Mesodermal cell (in vitro differentiated cells): ENCODE results near the gene MEGF8.
A peak's percentile ranks its signal among the peaks of the same experiment; 100 is the strongest.

Experiments used
- H3K27ac ChIP-seq: 2 replicates; pipeline ENCODE4 v1.7.0; 2013; ENCODE audit warnings: mild to moderate bottlenecking, low read depth, low read length, moderate library complexity; ENCODE audit not compliant: severe bottlenecking
- H3K36me3 ChIP-seq: 2 replicates; pipeline ENCODE4 v1.7.1; 2013; ENCODE audit warnings: mild to moderate bottlenecking, low read length, moderate library complexity; ENCODE audit not compliant: control insufficient read depth, insufficient read depth
- H3K4me1 ChIP-seq: one replicate; pipeline ENCODE4 v1.7.1; 2013; ENCODE audit warnings: mild to moderate bottlenecking, low read length; ENCODE audit not compliant: insufficient read depth, control insufficient read depth, poor library complexity, severe bottlenecking
- H3K4me3 ChIP-seq: 2 replicates; pipeline ENCODE4 v1.7.0; 2013; ENCODE audit warnings: low read length, control low read depth, mild to moderate bottlenecking; ENCODE audit not compliant: insufficient read depth, poor library complexity, severe bottlenecking; ENCODE audit errors: extremely low read depth
- H3K9me3 ChIP-seq: 2 replicates; pipeline ENCODE4 v1.7.1; 2013; ENCODE audit warnings: mild to moderate bottlenecking, low read length, moderate library complexity; ENCODE audit not compliant: control insufficient read depth
- WGBS, 2 experiments: methylation state at CpG; one replicate each; pipeline ENCODE4 v1.1.5; 2013; ENCODE audit warnings: missing lambda C conversion rate in 2 of 2; ENCODE audit not compliant: insufficient coverage in 2 of 2; 5-methylcytosine and 5-hydroxymethylcytosine counted together

MEGF8 gene

DNA sequence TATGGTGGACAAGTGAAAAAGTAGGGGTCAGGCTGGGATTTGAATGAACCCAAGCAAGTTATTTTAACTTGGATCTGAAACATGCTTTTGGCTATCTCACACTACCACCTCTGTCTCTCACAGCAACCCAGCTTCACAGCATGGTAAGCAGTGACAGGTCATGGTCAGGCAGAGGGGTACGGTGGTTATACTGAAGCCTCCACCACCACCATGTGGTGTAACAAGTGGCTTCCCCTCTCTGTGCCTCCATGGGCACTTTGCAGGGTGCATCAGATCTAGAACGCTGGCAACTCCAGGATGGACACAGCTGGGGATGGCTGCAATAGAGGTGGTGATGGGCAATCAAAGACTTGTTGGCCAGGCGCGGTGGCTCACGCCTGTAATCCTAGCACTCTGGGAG lies 13.1 kb upstream of the MEGF8 start:
- no peaks in the 10 kb centered on the region for H3K4me1 ChIP-seq
- WGBS, 2 experiments: 98 to 100% methylated on average over 5 of the region's 5 CpGs

DNA sequence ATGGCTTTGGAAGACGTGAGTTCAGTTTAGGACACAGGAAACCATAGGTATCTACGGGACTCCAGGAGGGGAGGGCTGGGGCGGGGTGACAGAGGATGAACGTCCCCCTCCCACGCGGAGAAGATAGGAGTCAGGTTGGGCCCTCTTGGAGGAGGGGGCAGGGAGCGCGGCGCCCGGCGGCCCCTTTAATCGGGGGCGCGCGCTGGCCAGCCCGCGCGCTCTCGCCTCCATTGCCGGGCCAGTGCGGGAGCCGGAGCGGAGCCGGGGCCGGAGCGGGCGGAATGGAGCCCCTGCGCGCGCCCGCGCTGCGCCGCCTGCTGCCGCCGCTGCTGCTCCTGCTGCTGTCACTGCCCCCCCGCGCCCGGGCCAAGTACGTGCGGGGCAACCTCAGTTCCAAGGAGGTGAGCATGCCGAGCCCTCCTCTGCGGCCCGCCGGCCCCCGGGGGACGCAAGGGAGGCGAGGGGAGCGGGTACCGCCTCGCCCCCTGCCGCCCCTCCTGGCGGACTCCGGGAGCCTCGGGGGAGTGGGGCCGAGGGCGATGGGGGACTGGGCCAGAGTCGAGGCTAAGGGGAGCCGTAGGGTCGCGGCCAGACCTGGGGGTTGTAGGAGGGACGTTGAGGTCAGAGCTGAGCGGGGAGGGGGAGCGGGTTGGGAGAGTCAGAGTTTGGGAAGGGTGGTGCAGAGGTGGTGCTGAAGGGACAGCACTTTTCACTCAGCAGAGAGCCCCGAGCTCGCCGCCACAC lies 12.2 kb upstream of the MEGF8 start, which contains the start of gene TMEM145:
Gene TMEM145 (plus strand): TSS at position 214 of the 744 bp plus-strand sequence. CDS start 68 bp downstream, at position 282.
- 2% methylated on average over 51 to 63 of the region's 67 CpGs for WGBS, 2 experiments
- H3K9me3 ChIP-seq: no peaks in the 10 kb centered on the region
- H3K4me3 ChIP-seq: peak within 1 kb of the TSS; percentile 47
- no peak within 1 kb of the TSS for H3K27ac ChIP-seq
- no peaks in the 10 kb centered on the region for H3K36me3 ChIP-seq
- no peaks in the 10 kb centered on the region for H3K4me1 ChIP-seq

More for the DNA sequence above, 13.1 kb upstream of the MEGF8 start:
- no peak overlapping the region for H3K27ac ChIP-seq
- H3K9me3 ChIP-seq: no peaks in the 10 kb centered on the region
- H3K4me3 ChIP-seq: no peak overlapping the region
- no peaks in the 10 kb centered on the region for H3K36me3 ChIP-seq

DNA sequence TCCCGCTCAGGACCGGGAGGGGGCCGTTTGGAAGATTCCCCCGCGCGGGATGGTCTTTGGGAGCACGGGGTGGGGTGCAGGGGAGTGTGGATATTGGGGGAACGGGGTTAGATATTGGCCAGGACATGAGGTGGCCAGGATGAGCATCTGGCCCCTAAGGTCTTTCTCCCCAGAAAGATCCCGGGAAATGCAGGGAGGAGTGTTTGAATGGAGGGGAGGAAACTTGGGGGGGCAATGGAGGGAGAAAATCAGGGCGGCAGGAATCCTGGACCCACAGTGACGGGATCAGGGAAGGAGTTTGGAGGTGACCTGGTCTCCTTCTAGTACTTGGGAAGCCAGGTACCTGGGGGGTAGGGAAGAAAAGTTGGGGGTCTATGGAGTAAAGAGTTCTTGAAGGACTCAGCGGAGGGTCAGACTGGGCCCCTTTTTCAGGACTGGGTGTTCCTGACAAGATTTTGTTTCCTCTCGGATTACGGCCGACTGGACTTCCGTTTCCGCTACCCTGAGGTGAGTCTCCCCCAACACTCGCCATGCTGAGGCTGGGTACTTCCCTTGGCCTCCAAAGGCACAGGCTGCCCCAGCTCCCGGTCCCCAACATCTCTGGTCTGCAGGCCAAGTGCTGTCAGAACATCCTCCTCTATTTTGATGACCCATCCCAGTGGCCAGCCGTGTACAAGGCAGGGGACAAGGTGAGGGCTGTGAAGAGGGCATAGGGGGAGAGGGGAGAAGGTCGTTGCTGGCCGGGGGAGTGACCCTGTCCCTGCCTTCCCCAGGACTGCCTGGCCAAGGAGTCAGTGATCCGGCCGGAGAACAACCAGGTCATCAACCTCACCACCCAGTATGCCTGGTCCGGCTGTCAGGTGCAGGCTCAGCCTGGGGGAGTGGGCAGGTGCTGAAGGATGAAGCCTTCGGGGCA lies 11.3 kb upstream of the MEGF8 start:
- 33 to 41% methylated on average over 19 to 22 of the region's 26 CpGs for WGBS, 2 experiments
- no peak overlapping the region for H3K27ac ChIP-seq
- no peaks in the 10 kb centered on the region for H3K36me3 ChIP-seq
- peak overlapping the region; percentile 47 for H3K4me3 ChIP-seq
- H3K9me3 ChIP-seq: no peaks in the 10 kb centered on the region
- no peaks in the 10 kb centered on the region for H3K4me1 ChIP-seq

DNA sequence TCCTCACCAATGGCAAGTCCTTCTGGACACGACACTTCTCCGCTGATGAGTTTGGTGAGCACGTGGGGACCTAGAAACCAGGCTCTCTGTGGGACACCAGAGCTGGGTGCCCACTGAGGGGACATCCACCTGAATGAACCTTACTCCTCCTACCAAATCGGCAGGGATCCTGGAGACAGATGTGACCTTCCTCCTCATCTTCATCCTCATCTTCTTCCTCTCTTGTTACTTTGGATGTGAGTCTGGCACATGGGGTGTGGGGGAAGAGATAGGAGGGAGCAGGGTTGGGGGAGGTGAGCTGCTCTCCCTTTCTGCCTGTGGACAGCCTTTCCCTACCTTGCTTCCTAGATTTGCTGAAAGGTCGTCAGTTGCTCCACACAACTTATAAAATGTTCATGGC lies 10.4 kb upstream of the MEGF8 start:
- Histone ChIP-seq H3K9me3 (no peaks in the 10 kb centered on the region), H3K27ac (no peak overlapping the region), H3K4me1 (no peaks in the 10 kb centered on the region), H3K4me3 (no peak overlapping the region), H3K36me3 (no peaks in the 10 kb centered on the region)
- WGBS, 2 experiments: 66 to 72% methylated on average over 2 to 3 of the region's 5 CpGs

- Histone ChIP-seq H3K36me3 (no peaks in the 10 kb centered on the region), H3K27ac (no peak overlapping the region), H3K4me1 (no peaks in the 10 kb centered on the region), H3K9me3 (no peaks in the 10 kb centered on the region), H3K4me3 (no peak overlapping the region)
- WGBS, 2 experiments: 74 to 78% methylated on average over 17 to 23 of the region's 28 CpGs
Measured at GRCh38 chr19:42316223-42317211, 8.9 kb upstream of the MEGF8 start.

GRCh38 chr19:42317535-42317934 lies 7.9 kb upstream of the MEGF8 start:
- 75 to 79% methylated on average over 10 to 11 of the region's 13 CpGs for WGBS, 2 experiments
- no peaks in the 10 kb centered on the region for H3K9me3 ChIP-seq
- H3K4me1 ChIP-seq: no peaks in the 10 kb centered on the region
- no peak overlapping the region for H3K4me3 ChIP-seq
- no peak overlapping the region for H3K27ac ChIP-seq
- H3K36me3 ChIP-seq: no peaks in the 10 kb centered on the region

DNA sequence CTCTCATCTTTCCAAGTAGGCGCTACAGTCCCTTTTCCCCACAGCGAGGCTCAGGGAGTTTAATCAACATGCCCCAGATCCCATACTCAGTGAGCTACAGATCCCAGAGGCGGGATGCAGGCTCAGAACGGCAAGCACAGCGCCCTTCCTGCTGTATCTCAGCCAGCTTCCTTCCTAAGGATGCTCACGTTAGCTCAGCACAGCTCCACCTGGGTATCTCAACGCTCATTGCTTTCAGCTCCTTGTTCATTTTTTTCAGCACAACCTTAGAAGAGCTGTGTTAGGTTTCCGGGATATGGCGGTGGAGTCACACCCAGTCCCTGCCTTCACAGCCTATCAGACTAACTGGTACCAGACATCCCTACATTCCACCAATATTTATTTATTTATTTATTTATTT lies 3.1 kb upstream of the MEGF8 start:
- WGBS, 2 experiments: 78 to 80% methylated on average over 7 of the region's 9 CpGs
- Histone ChIP-seq H3K27ac (no peak overlapping the region), H3K36me3 (no peaks in the 10 kb centered on the region), H3K9me3 (no peaks in the 10 kb centered on the region), H3K4me3 (no peak overlapping the region), H3K4me1 (peaks cover 8% of the 10 kb centered on the region)

- Histone ChIP-seq H3K36me3 (no peaks in the 10 kb centered on the region), H3K4me3 (no peak overlapping the region), H3K4me1 (peaks cover 8% of the 10 kb centered on the region), H3K9me3 (no peaks in the 10 kb centered on the region), H3K27ac (no peak overlapping the region)
- 10 to 12% methylated on average over 21 to 29 of the region's 29 CpGs for WGBS, 2 experiments
Measured at GRCh38 chr19:42323473-42323851, 2.0 kb upstream of the MEGF8 start.

DNA sequence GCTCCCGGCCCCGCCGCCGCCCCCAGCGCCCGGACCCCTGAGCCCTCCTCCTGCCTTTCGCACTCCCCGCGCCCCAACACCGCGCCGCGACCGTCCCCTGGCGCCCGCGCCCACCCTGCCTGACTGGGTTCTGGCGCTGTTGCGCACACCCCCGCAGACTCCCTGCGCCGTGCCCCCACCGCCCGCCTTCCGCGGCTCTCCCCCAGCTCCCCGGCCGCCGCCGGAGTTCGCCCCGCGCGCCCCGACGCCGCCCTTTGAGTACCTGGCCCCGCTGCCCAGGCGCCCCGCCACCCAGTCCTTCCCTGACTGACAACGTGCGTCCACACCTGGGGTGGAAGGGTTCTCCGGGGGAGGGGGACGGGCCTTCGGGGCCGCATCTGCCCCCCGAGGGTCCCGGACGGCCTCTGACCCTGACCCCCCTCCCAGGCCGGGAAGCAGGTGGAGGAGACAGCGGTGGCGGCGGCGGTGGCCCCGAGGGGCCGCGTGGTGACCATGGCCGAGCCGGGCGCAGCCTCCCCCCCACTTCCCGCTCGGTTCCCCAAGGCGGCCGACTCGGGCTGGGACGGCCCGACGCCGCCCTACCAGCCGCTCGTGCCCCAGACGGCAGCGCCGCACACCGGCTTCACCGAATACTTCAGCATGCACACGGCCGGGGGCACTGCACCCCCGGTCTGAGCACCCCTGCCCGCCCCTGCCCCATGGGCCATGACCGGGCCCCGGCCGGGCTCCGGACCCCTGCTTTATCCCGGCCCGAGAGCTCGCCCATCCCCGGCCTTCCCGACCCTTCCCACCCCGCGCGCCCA lies 1.4 kb upstream of the MEGF8 start:
- Histone ChIP-seq H3K4me3 (peak overlapping the region; percentile 22), H3K4me1 (peaks cover 8% of the 10 kb centered on the region), H3K27ac (no peak overlapping the region), H3K9me3 (no peaks in the 10 kb centered on the region), H3K36me3 (no peaks in the 10 kb centered on the region)
- 3 to 4% methylated on average over 52 to 63 of the region's 92 CpGs for WGBS, 2 experiments
